Trophoblast cell (in vitro differentiated cells and primary cell): ENCODE data around the gene LDLRAD4.

Experiments
- DNase-seq, 2 donors: peaks; one replicate each; pipeline ENCODE4 v3.0.0-alpha.2; 2016
- H2AFZ ChIP-seq: 2 replicates; pipeline ENCODE4 v1.6.1; 2013; ENCODE audit warnings: low read length, moderate library complexity, mild to moderate bottlenecking; ENCODE audit not compliant: insufficient read depth, poor library complexity
- H2AK5ac ChIP-seq: 2 replicates; pipeline ENCODE4 v1.6.1; 2013; ENCODE audit warnings: mild to moderate bottlenecking, low read length
- H2BK120ac ChIP-seq: 2 replicates; pipeline ENCODE4 v1.6.1; 2013; ENCODE audit warnings: low read length, mild to moderate bottlenecking, moderate library complexity; ENCODE audit not compliant: insufficient read depth, poor library complexity
- H2BK12ac ChIP-seq: 2 replicates; pipeline ENCODE4 v1.6.1; 2013; ENCODE audit warnings: mild to moderate bottlenecking, low read length, moderate library complexity
- H2BK5ac ChIP-seq: 2 replicates; pipeline ENCODE4 v1.6.1; 2013; ENCODE audit warnings: low read length, low read depth, moderate library complexity, mild to moderate bottlenecking; ENCODE audit not compliant: poor library complexity
- H3K14ac ChIP-seq: 2 replicates; pipeline ENCODE4 v1.6.1; 2013; ENCODE audit warnings: mild to moderate bottlenecking, low read length
- H3K18ac ChIP-seq: 2 replicates; pipeline ENCODE4 v1.6.1; 2013; ENCODE audit warnings: mild to moderate bottlenecking, low read length
- H3K23ac ChIP-seq: 2 replicates; pipeline ENCODE4 v1.6.1; 2013; ENCODE audit warnings: low read length
- H3K27ac ChIP-seq: 2 replicates; pipeline ENCODE4 v1.5.1; 2013; ENCODE audit warnings: low read depth, mild to moderate bottlenecking, inconsistent platforms, low read length, moderate library complexity
- H3K27me3 ChIP-seq: 2 replicates; pipeline ENCODE4 v1.6.1; 2013; ENCODE audit warnings: inconsistent platforms, mild to moderate bottlenecking, low read length, moderate library complexity; ENCODE audit not compliant: insufficient read depth
- H3K36me3 ChIP-seq, 2 experiments: 1 replicate in 1 of 2; 2 replicates in 1 of 2; pipeline ENCODE4 v1.6.1; 2013; ENCODE audit warnings: low read length in 2 of 2, mild to moderate bottlenecking in 2 of 2, moderate library complexity in 1 of 2; ENCODE audit not compliant: insufficient read depth in 2 of 2, control insufficient read depth in 1 of 2
- H3K4ac ChIP-seq: 2 replicates; pipeline ENCODE4 v1.6.1; 2013; ENCODE audit warnings: low read depth, mild to moderate bottlenecking, low read length, moderate library complexity
- H3K4me1 ChIP-seq, 2 experiments: 1 replicate in 1 of 2; 2 replicates in 1 of 2; pipeline ENCODE4 v1.6.1; 2013; ENCODE audit warnings: low read length in 2 of 2, mild to moderate bottlenecking in 2 of 2, moderate library complexity in 1 of 2; ENCODE audit not compliant: insufficient read depth in 2 of 2, control insufficient read depth in 1 of 2
- H3K4me2 ChIP-seq: 2 replicates; pipeline ENCODE4 v1.6.1; 2013; ENCODE audit warnings: inconsistent platforms, mild to moderate bottlenecking, low read length, moderate library complexity
- H3K4me3 ChIP-seq: 2 replicates; pipeline ENCODE4 v1.5.1; 2013; ENCODE audit warnings: mild to moderate bottlenecking, low read depth, low read length, inconsistent platforms
- H3K79me1 ChIP-seq: one replicate; pipeline ENCODE4 v1.6.1; 2013; ENCODE audit warnings: low read length
- H3K79me2 ChIP-seq: 2 replicates; pipeline ENCODE4 v1.6.1; 2013; ENCODE audit warnings: low read length, mild to moderate bottlenecking; ENCODE audit not compliant: control insufficient read depth, insufficient read depth, poor library complexity
- H3K9ac ChIP-seq: 2 replicates; pipeline ENCODE4 v1.6.1; 2013; ENCODE audit warnings: mild to moderate bottlenecking, low read length
- H3K9me3 ChIP-seq: 2 replicates; pipeline ENCODE4 v1.6.1; 2013; ENCODE audit warnings: low read depth, mild to moderate bottlenecking, control low read depth, inconsistent platforms, low read length; ENCODE audit not compliant: insufficient read depth
- H4K12ac ChIP-seq: 2 replicates; pipeline ENCODE4 v1.6.1; 2013; ENCODE audit warnings: low read depth, mild to moderate bottlenecking, low read length, moderate library complexity
- H4K8ac ChIP-seq: 2 replicates; pipeline ENCODE4 v1.6.1; 2013; ENCODE audit warnings: low read depth, mild to moderate bottlenecking, low read length, moderate library complexity
- H4K91ac ChIP-seq: one replicate; pipeline ENCODE4 v1.6.1; 2013; ENCODE audit warnings: low read depth, mild to moderate bottlenecking, low read length, moderate library complexity
- WGBS: extraction: QIAGEN DNeasy Blood & Tissue Kit; methylation state at CpG from one replicate; pipeline ENCODE4 v1.1.7; 2013; ENCODE audit warnings: missing lambda C conversion rate; ENCODE audit not compliant: insufficient read length, insufficient coverage; ENCODE audit errors: extremely low coverage; 5-methylcytosine and 5-hydroxymethylcytosine counted together

LDLRAD4 gene

DNA sequence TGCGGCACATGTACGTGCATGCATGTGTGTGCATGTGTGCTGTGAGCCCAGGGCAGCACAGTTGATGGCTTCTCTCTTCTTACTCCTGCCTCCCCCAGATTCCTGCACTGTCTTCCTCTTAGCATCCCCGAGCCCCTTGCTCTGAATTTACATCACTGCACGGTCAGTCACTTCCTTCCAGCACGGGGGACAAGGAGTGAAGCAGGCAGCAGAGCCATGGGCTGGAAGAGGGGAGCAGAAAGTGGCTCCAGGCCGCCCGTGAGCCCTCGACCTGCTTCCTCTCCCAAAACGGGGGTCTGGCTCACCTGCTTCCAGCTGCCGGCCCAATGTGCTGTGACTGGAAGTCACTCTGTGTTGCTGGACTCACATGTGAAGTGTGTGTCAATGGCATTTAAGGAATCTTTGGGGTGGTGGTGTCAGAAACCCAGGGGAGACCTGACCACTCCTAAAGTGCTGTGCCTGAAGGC, 401.7 kb downstream of the LDLRAD4 start:
- no peak overlapping the region for H3K4me3 ChIP-seq
- no peak overlapping the region for H3K9ac ChIP-seq
- H2AK5ac ChIP-seq, result no peak overlapping the region
- peaks cover 3% of the 10 kb centered on the region for H3K9me3 ChIP-seq
- no peak for DNase-seq
- no peak overlapping the region for H2AFZ ChIP-seq
- H4K91ac ChIP-seq, result no peak overlapping the region
- no peaks in the 10 kb centered on the region for H3K36me3 ChIP-seq
- no peaks in the 10 kb centered on the region for H3K79me2 ChIP-seq
- no CpG with 5 or more reads among the region's 10 CpGs for WGBS
- no peaks in the 10 kb centered on the region for H3K4me1 ChIP-seq
- no peak overlapping the region for H4K12ac ChIP-seq
- H2BK12ac ChIP-seq, result no peak overlapping the region
- no peak overlapping the region for H3K18ac ChIP-seq
- H2BK120ac ChIP-seq, result no peak overlapping the region
- H3K4ac ChIP-seq, result no peak overlapping the region
- no peaks in the 10 kb centered on the region for H3K27me3 ChIP-seq
- H3K4me2 ChIP-seq, result no peak overlapping the region
- no peak overlapping the region for H3K27ac ChIP-seq
- H3K14ac ChIP-seq, result no peak overlapping the region
- H4K8ac ChIP-seq, result no peak overlapping the region
- no peaks in the 10 kb centered on the region for H3K79me1 ChIP-seq
- H2BK5ac ChIP-seq, result no peak overlapping the region
- no peak overlapping the region for H3K23ac ChIP-seq

DNA sequence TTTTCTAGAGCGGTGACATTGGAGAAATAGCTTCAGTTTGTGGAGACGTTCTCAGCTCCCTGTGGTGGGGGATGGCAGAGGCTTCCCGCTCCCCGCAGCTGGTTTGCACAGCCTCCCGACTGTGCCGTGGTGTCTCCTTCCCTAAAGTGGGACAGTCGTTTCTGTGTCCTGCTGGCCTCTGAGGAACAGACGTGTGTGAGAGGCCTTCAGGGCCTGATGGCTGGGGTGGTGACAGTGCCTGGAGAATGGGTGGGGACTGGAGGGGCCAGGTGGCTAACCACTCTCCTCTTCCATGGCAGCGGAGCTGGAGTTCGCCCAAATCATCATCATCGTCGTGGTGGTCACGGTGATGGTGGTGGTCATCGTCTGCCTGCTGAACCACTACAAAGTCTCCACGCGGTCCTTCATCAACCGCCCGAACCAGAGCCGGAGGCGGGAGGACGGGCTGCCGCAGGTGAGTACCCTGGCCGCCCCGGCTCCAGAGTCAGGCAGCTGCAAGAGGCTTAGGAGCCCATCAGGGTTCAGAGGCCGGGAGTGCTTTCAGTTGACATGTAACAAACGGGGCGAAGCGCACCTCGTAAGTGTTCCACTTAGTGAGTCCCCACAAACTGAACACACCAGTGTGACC, 402.4 kb downstream of the LDLRAD4 start:
- Histone ChIP-seq H3K79me1 (no peaks in the 10 kb centered on the region), H2AK5ac (no peak overlapping the region), H3K23ac (no peak overlapping the region), H3K36me3 (no peaks in the 10 kb centered on the region), H3K79me2 (no peaks in the 10 kb centered on the region), H4K8ac (no peak overlapping the region), H2BK120ac (no peak overlapping the region), H3K14ac (no peak overlapping the region), H2AFZ (no peak overlapping the region), H3K18ac (no peak overlapping the region), H3K9ac (no peak overlapping the region), H3K27ac (no peak overlapping the region), H3K4me3 (no peak overlapping the region), H2BK5ac (no peak overlapping the region), H4K91ac (no peak overlapping the region), H2BK12ac (no peak overlapping the region), H3K4ac (no peak overlapping the region), H3K9me3 (peaks cover 3% of the 10 kb centered on the region), H4K12ac (no peak overlapping the region), H3K4me2 (no peak overlapping the region), H3K4me1 (no peaks in the 10 kb centered on the region), H3K27me3 (no peaks in the 10 kb centered on the region)
- DNase-seq, result no peak
- WGBS, result no CpG with 5 or more reads among the region's 29 CpGs

DNA sequence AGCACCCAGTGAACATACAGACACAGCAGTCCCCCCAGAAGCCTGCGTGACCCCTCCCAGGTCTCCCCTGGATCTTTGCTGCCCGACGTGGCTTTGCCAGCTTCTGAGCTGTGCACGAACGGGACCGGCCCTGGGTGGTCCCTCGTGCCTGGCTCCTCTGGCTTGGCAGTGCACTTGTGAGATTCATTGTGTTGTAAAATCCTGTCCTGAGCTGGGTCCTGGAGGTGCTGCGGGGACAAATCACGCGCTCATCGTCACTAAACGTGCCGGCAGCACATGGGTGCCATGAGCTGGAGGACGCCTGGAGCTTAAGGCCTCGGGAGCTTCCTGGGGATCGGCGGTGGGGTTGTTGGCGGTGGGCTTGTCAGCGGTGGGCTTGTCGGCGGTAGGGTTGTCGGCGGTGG, 402.9 kb downstream of the LDLRAD4 start:
- Histone ChIP-seq H2BK12ac (no peak overlapping the region), H3K18ac (no peak overlapping the region), H3K9ac (no peak overlapping the region), H3K9me3 (peaks cover 3% of the 10 kb centered on the region), H2AK5ac (no peak overlapping the region), H3K4me3 (no peak overlapping the region), H3K79me2 (no peaks in the 10 kb centered on the region), H3K79me1 (no peaks in the 10 kb centered on the region), H3K4ac (no peak overlapping the region), H2BK120ac (no peak overlapping the region), H4K8ac (no peak overlapping the region), H3K4me1 (no peaks in the 10 kb centered on the region), H3K36me3 (no peaks in the 10 kb centered on the region), H2AFZ (no peak overlapping the region), H4K91ac (no peak overlapping the region), H3K27me3 (no peaks in the 10 kb centered on the region), H3K4me2 (no peak overlapping the region), H4K12ac (no peak overlapping the region), H3K23ac (no peak overlapping the region), H2BK5ac (no peak overlapping the region), H3K27ac (no peak overlapping the region), H3K14ac (no peak overlapping the region)
- WGBS, result no CpG with 5 or more reads among the region's 23 CpGs
- no peak for DNase-seq

DNA sequence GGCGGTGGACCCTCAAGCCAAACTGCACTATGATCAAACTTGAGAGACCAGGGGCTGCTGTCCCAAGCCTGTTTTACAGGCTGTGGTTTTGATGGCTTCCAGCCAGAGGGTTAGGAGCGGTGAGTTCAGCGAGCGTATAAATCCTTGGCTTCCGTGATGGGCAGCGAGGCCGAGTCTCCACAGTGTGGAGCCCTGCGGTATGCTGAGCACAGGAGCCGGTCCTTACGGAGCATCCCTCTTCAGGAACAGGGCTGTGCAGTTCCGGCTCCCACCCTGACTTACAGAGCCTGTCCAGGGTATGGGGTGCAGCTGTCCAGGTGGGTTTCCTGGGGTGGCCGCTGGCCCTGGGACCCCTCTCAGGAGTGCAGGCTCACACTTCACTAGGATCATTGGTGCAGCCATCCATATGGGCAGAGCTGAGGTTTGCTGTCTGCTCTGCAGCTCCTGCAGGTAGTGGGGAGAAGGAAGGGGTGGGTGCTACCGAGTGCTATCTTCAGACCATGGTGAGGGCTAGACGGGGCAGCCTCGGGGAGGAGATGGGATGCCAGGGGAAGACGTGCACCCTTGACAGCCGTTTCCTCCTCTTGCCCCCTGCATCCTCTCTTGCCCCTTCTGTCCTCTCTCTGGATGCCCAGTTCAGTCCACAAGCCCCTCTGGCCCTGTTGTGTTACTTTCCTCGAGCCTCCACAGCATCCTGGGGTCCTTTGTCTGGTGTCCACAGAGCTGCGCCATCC, 403.5 kb downstream of the LDLRAD4 start:
- Histone ChIP-seq H3K18ac (no peak overlapping the region), H2AK5ac (no peak overlapping the region), H4K91ac (no peak overlapping the region), H3K14ac (no peak overlapping the region), H3K23ac (no peak overlapping the region), H3K9me3 (peaks cover 3% of the 10 kb centered on the region), H4K8ac (no peak overlapping the region), H3K4me2 (no peak overlapping the region), H3K27me3 (no peaks in the 10 kb centered on the region), H3K4me1 (no peaks in the 10 kb centered on the region), H3K79me2 (no peaks in the 10 kb centered on the region), H2BK5ac (no peak overlapping the region), H3K4ac (no peak overlapping the region), H3K4me3 (no peak overlapping the region), H2AFZ (no peak overlapping the region), H3K36me3 (no peaks in the 10 kb centered on the region), H2BK120ac (no peak overlapping the region), H3K27ac (no peak overlapping the region), H2BK12ac (no peak overlapping the region), H4K12ac (no peak overlapping the region), H3K79me1 (no peaks in the 10 kb centered on the region), H3K9ac (no peak overlapping the region)
- WGBS, result no CpG with 5 or more reads among the region's 19 CpGs
- no peak for DNase-seq
